Thymus (tissue), 11 donors: ENCODE results near the gene ONECUT2. TPM values are rescaled to one million over a fixed set of nuclear protein-coding genes. Genes with fewer than 3 reads are reported as not detected.

Experiments used
- DNase-seq, 9 donors: peaks; one replicate each; pipeline ENCODE4 v3.0.0-alpha.2; 2013; ENCODE audit warnings: low spot score in 9 of 9, low read depth in 6 of 9, missing footprints in 1 of 9
- H3K27ac ChIP-seq, 2 donors: one replicate each; pipeline ENCODE4 v1.5.1; 2013; ENCODE audit warnings: control low read depth in 1 of 2, low read depth in 1 of 2, low read length in 1 of 2, mild to moderate bottlenecking in 1 of 2, moderate library complexity in 1 of 2
- H3K27me3 ChIP-seq, 2 donors: one replicate each; pipeline ENCODE4 v1.5.1; 2013; ENCODE audit warnings: low read length in 1 of 2; ENCODE audit not compliant: control insufficient read depth in 2 of 2, insufficient read depth in 1 of 2
- H3K36me3 ChIP-seq, 2 donors: one replicate each; pipeline ENCODE4 v1.5.1; 2013; ENCODE audit warnings: low read length in 1 of 2, mild to moderate bottlenecking in 1 of 2, moderate library complexity in 1 of 2; ENCODE audit not compliant: control insufficient read depth in 2 of 2, insufficient read depth in 2 of 2
- H3K4me1 ChIP-seq, 2 donors: one replicate each; pipeline ENCODE4 v1.5.1; 2013; ENCODE audit warnings: low read length in 2 of 2; ENCODE audit not compliant: control insufficient read depth in 2 of 2, insufficient read depth in 2 of 2
- H3K4me3 ChIP-seq, 2 donors: one replicate each; pipeline ENCODE4 v1.5.1; 2013; ENCODE audit warnings: low read length in 2 of 2, control low read depth in 1 of 2, mild to moderate bottlenecking in 1 of 2
- H3K9me3 ChIP-seq, 2 donors: one replicate each; pipeline ENCODE4 v1.5.1; 2013; ENCODE audit warnings: low read length in 1 of 2, mild to moderate bottlenecking in 1 of 2; ENCODE audit not compliant: control insufficient read depth in 2 of 2, insufficient read depth in 1 of 2
- WGBS: extraction: QIAGEN DNeasy Blood & Tissue Kit; methylation state at CpG from one replicate; pipeline ENCODE4 v1.1.7; 2013; 5-methylcytosine and 5-hydroxymethylcytosine counted together
- polyA plus RNA-seq: library from polyadenylated mRNA; stranded (reverse); fragments of 200-250 nt; gene quantifications from one replicate; pipeline ENCODE4 v1.2.3, GENCODE V29; 2013
- total RNA-seq: library from RNA; stranded (reverse); fragments of 120-200 nt; gene quantifications from one replicate; pipeline ENCODE4 v1.2.4, GENCODE V29; 2013
- donor health status: healthy.

ONECUT2 gene
- total and polyA plus RNA-seq, 2 donors: under 0.01 to 0.02 TPM

DNA sequence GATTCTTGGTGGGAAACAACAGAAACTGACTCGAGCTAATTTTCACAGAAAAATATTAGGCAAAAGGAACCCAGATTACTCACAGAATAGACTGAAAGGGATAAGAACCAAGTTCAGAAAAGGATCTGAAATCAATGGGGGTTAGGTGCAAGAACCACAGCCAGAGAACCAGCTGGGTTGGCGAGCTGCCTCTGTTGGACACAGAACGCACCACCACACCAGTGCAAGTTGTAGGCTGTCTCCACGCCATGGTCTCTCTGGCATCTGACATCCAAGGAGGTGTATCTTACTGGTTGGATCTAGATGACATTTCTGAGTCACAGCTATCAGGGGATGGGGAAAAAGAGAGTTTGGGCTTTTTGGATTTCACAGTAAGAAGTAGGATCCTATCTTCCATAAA is 18.6 kb upstream of the ONECUT2 start:
- Histone ChIP-seq H3K36me3 (no peaks in the 10 kb centered on the region), H3K27ac (no peak overlapping the region), H3K4me1 (no peaks in the 10 kb centered on the region), H3K9me3 (no peaks in the 10 kb centered on the region), H3K4me3 (no peak overlapping the region), H3K27me3 (no peaks in the 10 kb centered on the region)
- 92% methylated on average over 4 of the region's 4 CpGs for WGBS
- DNase-seq: no peak

DNA sequence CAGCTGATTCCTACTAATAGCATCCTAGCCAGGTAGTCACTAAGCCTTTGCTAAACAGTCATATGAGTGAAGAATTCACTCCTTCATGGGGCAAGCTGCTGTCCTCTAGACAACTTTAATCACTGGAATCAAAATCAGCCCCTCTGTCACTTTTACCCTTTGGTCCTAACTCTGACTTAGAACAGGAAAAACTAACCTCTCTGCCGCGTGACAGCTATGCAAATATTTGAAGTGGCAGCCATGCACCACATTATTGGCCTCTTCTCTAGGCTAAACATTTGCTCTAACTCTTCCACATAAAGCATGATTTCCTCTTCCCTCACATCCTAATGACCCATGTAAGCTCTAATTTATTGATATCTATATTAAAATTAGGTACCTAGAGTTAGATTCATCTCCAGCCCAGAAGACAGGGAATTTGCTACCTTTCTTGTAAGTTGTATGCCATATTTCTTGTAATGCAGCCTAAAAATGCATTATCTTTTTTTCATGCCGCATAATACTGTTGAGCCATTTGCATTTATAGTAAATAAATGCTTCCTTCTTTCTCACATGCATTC is 12.8 kb upstream of the ONECUT2 start:
- DNase-seq: no peak
- Histone ChIP-seq H3K4me1 (no peaks in the 10 kb centered on the region), H3K9me3 (no peaks in the 10 kb centered on the region), H3K27me3 (peaks cover 14 to 30% of the 10 kb centered on the region in 2 donors), H3K36me3 (no peaks in the 10 kb centered on the region), H3K4me3 (no peak overlapping the region), H3K27ac (no peak overlapping the region)
- WGBS: 73% methylated on average over 3 of the region's 3 CpGs

DNA sequence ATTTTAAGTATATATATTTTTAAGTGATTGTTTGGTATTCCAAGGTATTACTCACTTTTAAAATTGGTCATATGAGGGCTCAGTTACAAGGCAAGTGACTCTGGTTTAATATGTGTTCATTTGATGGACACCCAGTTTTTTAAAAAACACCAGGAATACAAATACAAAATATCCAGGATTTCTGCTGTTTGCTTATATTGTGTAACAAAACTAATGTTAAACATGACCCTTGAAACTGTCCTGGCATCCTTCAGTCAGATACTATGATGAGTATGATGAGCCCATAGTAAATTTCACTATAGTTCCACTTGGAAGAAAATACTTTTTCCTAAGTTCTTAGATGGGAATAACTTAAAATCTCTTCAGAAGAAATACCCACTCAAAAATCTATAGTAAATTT is 11.4 kb upstream of the ONECUT2 start:
- Histone ChIP-seq H3K36me3 (no peaks in the 10 kb centered on the region), H3K4me1 (peaks cover 0 to 2% of the 10 kb centered on the region in 2 donors), H3K4me3 (no peak overlapping the region), H3K9me3 (peaks cover 0 to 2% of the 10 kb centered on the region in 2 donors), H3K27ac (no peak overlapping the region), H3K27me3 (peaks cover 28 to 45% of the 10 kb centered on the region in 2 donors)
- no peak for DNase-seq

DNA sequence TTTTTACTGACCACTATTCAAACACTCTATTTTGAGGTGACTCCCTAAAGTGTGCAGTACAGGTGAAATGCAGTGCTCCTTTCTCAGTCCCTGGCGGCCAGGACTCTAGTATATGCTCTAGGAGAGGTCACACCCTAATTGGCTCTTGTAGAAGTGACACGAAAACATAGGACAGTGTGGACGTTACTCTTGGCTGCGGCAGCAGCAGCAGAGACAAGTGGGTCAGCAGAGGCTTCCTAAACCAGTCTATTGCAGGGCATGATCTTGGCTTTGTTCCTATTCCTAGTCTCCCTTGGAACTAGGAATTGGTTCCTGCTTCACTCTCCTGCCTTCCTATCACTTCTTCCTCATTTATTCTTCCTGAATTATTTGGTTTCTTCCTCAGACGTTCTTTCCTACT is 10.1 kb upstream of the ONECUT2 start:
- Histone ChIP-seq H3K4me1 (peaks cover 2 to 3% of the 10 kb centered on the region in 2 donors), H3K36me3 (no peaks in the 10 kb centered on the region), H3K9me3 (peaks cover 2 to 3% of the 10 kb centered on the region in 2 donors), H3K27ac (no peak overlapping the region), H3K27me3 (peaks cover 35 to 57% of the 10 kb centered on the region in 2 donors), H3K4me3 (no peak overlapping the region)
- no peak for DNase-seq
- WGBS: 84% methylated on average over 5 of the region's 5 CpGs

DNA sequence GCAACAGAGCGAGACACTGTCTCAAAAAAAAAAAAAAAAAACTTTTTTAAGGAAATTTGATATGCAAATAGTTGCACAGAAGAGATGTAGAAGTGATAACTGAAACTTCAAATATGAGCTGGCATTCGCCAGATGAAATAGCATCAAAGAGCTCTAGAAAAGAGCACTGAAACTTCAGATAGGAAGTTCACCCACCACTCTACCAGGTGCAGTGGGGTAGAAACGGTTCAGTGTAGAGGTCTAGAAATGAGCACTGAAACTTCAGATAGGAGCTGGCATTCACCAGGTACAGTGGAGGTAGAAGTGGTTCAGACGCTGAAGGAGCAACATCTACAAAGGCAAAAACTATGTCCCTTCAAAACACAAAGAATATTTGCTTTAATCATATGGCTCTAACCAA is 9.0 kb upstream of the ONECUT2 start:
- H3K4me1 ChIP-seq: peaks cover 2 to 4% of the 10 kb centered on the region in 2 donors
- H3K27ac ChIP-seq: no peak overlapping the region
- peaks cover 3 to 9% of the 10 kb centered on the region in 2 donors for H3K9me3 ChIP-seq
- DNase-seq: no peak
- no peak overlapping the region for H3K4me3 ChIP-seq
- peaks cover 45 to 68% of the 10 kb centered on the region in 2 donors for H3K27me3 ChIP-seq
- H3K36me3 ChIP-seq: no peaks in the 10 kb centered on the region
- WGBS: 53% methylated on average over 4 of the region's 4 CpGs

DNA sequence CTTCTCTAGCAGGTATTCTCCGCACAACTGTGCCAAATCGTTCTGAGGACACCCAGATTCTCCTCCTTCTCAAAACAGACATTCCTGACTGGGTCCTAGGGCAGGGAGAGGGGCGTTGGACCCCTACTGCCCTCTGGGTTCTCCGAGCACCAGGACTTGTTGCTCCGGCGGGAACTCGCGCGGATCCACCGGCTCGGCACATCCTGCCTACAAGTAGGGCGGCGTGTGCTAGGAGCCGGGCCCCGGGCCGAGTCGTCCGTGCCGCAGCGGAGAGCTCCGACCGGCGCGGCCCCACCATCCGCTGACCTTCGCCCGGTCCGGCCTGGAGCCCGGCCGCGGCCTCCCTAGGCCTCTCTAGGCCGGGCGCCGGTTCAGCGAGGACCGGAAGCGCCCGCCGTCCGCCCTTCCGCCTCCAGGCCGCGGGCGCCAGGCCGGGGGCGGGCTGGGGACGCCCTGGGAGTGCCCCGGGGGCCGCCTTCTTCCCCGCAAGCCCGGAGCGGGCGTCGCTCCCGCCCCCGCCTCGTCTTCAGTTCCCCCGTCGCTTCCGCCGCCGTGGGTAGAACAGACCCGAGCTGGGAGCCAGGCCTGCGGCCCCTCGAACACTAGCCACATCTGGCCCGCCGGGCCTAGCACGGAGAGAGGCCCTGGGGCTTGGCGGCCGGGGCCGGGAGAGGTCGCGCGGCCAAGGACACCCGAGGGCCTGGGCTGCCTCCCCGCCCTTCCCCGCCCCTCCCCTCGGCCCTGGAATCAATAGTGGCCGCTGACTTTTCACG is 7.6 kb upstream of the ONECUT2 start:
- DNase-seq: no peak
- Histone ChIP-seq H3K4me3 (peak overlapping the region in 1 of 2 donors; percentile 28), H3K27me3 (peaks cover 57 to 79% of the 10 kb centered on the region in 2 donors), H3K27ac (no peak overlapping the region), H3K9me3 (peaks cover 3 to 9% of the 10 kb centered on the region in 2 donors), H3K4me1 (peaks cover 2 to 4% of the 10 kb centered on the region in 2 donors), H3K36me3 (no peaks in the 10 kb centered on the region)
- 7% methylated on average over 80 of the region's 80 CpGs for WGBS

DNA sequence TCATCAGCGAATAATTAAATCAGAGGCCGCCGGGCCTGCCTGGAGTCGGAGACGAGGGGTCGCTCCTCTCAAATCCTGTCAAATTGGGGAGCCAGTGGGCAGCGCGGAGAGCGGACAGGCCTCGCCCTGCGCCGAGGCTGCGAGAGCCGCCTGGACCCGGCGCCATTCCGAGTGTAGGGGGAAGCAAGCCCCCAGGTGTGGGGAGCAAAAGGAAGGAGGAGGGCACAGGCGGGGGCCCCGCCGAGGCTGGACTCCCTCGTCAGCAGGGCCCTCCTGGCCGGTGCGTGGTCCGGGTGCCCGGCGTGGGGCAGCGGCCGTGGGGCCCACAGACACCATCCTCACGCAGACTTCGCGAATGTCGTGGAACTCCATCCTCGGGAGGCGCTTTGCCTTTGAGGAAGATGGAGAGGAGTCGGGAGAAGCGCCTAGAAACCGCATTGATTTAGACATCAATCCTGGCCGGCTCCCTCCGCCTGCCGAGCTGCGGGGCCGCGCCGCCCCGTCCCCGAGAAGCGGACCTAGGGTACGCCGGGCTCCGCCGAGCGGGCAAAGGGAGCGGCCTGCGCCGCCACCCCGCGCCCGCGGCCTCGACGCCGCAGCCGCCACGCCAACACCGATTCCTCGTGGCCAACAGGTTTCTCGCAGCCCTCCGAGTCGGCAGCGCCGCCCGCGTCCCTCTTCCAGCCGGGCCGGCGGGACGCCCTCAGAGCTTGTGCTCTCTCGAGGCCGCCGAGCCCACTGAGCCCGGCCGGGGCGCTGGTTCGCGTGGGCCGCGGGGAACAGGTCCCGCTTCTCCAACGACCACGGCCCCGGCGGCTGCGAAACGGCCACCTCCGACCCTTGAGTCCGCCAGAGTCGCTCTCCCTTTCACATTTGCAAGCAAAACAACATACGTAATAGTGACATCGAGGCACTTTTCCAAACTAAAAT is 6.7 kb upstream of the ONECUT2 start:
- H3K4me1 ChIP-seq: peaks cover 2 to 4% of the 10 kb centered on the region in 2 donors
- WGBS: 8% methylated on average over 99 of the region's 99 CpGs
- H3K36me3 ChIP-seq: no peaks in the 10 kb centered on the region
- H3K27ac ChIP-seq: no peak overlapping the region
- H3K9me3 ChIP-seq: peaks cover 3 to 9% of the 10 kb centered on the region in 2 donors
- no peak for DNase-seq
- H3K4me3 ChIP-seq: no peak overlapping the region
- H3K27me3 ChIP-seq: peaks cover 65 to 88% of the 10 kb centered on the region in 2 donors

DNA sequence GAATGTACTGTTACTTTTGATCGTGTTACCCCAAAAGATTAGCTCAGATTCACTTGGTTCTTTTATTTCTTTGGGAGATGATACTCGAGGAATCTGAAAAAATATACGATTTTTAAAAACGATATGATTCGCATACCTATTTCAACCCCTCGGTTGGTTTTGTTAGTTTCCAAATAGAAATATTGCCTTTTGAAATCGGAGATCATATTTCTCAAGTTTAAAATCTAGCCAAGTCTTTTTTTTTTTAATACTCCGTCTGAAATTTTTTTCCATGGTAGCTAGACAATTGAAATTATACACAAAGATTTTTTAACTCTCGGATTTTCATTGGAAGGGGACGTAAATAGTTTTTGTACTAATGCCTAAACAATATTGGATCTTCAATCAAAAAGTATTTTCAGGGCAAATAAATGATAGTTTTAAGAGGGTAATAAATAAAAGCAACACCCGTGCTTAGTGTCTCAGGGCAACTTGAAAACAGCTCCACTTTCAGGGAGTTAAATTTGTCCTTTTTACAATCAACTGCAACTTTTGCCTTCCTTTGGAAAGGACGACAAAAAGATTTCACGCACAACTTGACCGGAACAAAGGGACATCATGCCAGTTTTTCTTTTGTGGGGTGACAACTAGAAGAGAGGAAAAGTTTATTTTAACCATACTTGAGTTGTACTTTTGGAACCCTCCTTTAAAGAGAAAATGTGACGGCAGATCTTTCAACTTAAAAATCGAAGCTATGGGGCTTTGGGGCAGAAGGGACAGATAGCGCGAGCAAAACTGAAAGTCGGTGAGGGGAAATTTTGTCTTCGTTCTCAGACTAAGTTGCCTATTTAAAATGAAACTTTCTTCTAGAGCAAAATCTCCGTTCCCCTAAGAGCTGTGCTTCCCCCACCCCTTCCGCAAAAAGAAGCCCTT is 5.8 kb upstream of the ONECUT2 start:
- 10% methylated on average over 22 of the region's 22 CpGs for WGBS
- H3K4me3 ChIP-seq: no peak overlapping the region
- no peak overlapping the region for H3K27ac ChIP-seq
- peaks cover 2 to 9% of the 10 kb centered on the region in 2 donors for H3K4me1 ChIP-seq
- H3K9me3 ChIP-seq: peaks cover 3 to 9% of the 10 kb centered on the region in 2 donors
- DNase-seq: no peak
- no peaks in the 10 kb centered on the region for H3K36me3 ChIP-seq
- H3K27me3 ChIP-seq: peaks cover 74 to 95% of the 10 kb centered on the region in 2 donors
